Amniotic epithelial cell (primary cell): ENCODE results near the gene TAF7.
"Not testable (repeated sequence)": the region's sequence is repeated elsewhere in the genome, so short reads cannot be mapped to it uniquely, and the experiment has no call there.

Source experiments
- DNase-seq: peaks from one replicate; pipeline ENCODE4 v3.0.0-alpha.2; 2010; ENCODE audit warnings: low read depth

Gene TAF7

DNA sequence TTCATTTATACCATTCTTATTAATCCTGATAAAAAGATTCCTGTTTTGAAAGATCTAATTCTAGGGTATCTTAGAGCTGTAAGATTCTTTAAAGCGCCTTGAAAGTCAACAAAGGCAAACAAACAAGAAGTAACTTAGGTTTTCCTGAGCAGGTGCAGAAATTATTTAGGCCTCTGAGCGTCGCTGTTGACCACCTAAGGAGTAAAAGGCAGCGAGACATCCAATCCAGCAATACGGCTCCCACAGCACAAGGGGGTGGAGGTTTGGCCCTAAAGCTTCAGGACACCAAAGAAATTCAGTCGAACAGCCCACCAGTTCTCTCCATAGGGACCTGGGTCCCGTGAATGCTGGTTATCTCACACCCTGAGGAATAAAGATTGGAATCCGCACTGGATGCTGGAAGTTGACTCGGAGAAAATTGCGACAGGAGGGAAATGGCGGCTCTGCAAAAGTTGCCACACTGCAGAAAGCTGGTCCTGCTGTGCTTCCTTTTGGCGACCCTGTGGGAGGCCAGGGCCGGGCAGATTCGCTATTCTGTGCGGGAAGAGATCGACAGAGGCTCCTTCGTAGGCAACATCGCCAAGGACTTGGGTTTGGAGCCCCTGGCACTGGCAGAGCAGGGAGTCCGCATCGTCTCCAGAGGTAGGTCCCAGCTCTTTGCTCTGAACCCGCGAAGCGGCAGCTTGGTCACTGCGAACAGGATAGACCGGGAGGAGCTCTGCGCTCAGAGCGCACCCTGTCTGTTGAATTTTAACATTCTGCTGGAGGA is 18.1 kb upstream of the TAF7 start, which contains the start of gene PCDHGA2:
PCDHGA2 (plus strand) TSS at position 223 of the 769 bp plus-strand sequence.
- DNase-seq = peak; percentile 43

DNA sequence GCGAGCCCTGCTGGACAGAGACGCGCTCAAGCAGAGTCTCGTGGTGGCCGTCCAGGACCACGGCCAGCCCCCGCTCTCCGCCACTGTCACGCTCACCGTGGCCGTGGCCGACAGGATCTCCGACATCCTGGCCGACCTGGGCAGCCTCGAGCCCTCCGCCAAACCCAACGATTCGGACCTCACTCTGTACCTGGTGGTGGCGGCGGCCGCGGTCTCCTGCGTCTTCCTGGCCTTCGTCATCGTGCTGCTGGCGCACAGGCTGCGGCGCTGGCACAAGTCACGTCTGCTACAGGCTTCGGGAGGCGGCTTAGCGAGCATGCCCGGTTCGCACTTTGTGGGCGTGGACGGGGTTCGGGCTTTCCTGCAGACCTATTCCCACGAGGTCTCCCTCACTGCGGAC is 12.0 kb upstream of the TAF7 start:
- not testable (repeated sequence) for DNase-seq

DNA sequence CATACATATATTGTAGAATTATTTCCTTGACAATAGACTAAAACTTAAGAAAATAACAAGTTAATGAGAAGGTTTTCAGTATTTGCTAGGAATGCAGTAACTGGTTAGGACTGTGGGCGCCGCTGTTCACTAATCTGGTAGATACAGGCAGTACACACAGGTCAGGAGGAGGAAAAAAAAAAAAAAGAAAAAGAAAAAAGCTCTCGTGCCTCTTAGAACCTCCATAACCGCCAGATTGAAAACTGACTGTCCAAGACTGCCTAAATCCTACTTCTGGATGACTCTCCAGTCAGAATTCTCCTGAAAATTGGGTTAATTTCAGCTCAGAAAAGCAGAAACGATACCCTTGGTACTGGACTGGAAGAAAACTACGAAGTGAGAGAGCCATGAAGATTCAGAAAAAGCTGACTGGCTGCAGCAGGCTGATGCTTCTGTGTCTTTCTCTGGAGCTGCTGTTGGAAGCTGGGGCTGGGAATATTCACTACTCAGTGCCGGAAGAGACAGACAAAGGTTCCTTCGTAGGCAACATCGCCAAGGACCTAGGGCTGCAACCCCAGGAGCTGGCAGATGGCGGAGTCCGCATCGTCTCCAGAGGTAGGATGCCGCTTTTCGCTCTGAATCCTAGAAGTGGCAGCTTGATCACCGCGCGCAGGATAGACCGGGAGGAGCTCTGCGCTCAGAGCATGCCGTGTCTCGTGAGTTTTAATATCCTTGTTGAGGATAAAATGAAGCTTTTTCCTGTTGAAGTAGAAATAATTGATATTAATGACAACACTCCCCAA is 9.9 kb upstream of the TAF7 start, which contains the start of gene PCDHGA1:
PCDHGA1 (plus strand) TSS at position 216 of the 782 bp plus-strand sequence.
- peak; percentile 59 for DNase-seq

DNA sequence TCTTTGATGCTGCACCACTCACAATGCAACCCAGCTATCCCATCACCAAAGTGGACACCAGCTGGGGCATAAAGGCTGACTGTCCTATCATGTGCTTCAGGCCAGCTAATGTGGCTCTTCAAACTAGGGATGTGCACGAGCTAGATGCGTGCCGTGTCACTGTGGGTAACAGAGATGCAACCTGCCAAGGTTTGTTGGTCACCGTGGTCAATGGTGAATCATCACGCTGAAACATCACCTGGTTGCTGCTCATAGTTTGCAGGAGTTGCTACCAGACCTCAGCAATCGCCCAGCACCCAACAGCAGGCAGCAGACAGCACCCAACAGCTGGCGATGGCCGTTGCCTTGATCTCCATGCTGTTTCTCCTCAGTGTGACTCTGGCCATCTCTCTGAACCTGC is 7.6 kb upstream of the TAF7 start:
- no peak for DNase-seq

DNA sequence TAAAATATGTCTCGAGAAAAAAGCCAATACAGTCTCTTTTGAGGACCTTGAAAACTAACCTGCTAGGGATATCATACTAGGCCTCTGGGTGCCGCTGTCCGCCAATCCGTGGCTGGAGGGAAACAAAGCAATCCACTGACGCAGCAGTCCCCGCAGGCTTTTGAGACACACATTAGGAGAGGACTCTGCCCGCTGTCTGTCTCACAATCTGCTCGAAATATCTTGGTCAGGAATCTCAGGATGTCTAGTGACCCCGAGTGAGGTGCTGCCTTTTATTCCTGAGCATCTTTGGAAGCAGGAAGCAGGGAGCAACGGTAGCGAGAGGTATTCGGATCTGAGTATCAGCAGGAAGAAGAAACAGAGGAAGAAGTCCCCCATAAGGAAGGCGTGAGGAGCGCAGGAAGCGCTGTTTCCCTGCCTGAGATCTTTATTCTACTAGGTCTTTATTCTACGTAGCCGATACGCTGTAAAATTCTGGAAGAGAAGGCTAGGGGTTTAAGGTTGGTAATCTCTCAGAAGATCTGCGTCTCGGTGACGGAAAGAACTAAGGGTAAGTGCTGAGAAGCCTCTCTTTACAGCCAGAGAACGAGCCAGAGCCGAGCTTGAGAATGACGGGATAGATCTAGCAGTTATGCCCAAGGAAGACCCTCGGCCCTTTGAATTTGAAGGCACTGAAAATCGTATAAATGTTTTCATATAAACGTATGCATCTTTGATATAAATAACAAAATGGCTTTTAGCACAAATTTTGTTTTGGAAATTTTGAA is 5.7 kb upstream of the TAF7 start:
- peak; percentile 68 for DNase-seq

DNA sequence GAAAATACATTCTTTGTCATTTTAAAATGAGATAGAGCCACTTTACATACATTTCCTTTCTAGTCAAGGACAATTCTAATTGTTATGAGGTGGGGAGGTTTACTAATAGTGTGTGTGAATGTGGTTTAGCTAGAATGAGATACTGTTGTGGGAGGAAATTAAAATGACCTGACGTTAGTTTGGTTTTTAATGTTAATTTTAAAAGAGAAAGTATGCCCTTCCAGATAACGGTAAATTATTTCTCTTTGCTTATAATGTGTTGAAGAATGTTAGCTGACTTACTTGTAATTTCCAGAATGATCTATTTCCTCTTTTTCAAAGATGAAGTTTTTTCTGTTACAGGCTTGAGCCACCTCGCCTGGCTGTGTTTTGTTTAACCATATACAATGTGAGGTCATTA is 1.7 kb upstream of the TAF7 start:
- DNase-seq = no peak

DNA sequence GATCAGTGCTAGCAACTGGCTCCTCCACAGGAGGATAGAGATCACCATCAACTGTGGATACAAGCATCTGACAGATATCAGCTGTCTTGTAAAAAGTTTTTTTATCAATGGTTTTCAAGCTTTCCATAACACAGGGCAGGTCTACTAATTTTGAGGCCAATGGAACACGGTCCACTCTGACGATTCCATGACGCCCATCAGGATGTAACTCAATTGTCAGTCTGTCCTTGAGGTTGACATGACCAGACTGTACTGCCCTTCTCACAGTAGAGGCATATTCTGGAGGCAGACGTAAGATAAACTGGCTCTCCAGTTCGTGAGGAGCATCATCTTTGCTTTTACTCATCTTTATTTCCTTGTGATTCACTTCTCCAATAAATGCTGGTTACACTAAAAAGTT is 885 bp downstream of the TAF7 start:
- no peak for DNase-seq

DNA sequence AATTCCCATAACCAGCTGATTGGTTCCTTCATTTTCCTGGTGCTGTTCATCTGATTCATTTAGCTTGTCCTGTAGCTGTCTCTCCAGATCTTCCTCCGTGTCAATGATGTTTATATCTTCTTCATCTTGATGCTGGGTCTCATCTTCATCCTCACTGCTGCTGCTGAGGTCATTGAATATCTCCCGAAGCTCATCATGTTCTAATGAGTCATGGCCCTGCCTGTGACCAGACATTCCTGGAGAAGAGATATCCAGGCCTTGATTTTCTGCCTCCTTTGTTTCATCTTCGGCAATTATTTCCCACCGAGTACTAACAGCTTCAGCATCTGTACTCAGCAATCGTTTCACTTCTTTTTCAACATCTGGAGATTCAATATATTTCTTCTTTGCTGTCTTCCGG is 1.4 kb downstream of the TAF7 start:
- no peak for DNase-seq

DNA sequence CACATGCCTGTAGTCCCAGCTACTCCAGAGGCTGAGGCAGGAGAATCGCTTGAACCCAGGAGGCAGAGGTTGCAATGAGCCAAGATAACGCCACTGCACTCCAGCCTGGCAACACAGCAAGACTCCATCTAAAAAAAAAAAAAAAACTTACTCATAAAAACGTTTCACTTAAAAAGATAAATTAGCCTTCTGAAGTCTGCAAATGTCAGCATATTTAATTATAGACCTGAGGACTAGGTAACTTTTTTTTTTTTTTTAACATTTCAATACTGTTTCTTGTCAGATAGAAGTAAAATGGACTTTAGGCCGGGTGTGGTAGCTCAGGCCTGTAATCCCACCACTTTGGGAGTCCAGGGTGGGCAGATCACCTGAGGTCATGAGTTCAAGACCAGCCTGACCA is 3.6 kb downstream of the TAF7 start:
- not testable (repeated sequence) for DNase-seq

DNA sequence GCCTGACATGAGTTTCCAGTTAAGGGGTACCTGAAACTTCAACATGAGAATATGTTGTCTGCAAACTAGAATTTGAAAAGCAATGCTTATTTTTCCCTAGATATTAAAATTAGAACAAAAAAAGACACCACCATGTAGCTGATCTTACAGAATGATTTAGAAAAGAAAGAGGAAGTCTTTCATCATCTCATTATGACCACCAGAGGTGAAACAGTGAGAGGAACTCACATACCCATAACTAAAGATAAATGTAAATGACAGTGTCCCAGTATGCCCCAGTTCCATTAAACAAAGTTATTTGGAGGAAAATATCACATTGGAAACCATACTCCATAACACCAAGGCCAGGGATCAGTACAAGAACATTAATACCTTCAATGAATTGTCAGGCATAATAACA is 6.9 kb downstream of the TAF7 start:
- DNase-seq = no peak

DNA sequence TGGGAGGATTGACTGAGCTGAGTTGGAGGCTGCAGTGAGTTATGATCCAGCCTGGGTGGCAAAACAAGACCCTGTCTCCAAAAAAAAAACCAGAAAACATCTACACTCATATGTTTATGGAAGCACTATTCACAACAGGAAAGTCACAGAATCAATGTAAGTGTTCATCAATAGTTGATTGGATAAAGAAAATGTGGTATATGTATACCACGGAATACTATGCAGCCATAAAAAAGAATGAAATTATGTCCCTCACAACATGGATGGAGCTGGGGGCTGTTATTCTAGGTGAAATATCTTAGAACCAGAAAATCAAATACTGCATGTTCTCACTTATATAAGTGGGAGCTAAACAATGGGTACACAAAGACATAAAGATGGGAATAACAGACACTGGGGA is 14.0 kb downstream of the TAF7 start:
- no peak for DNase-seq

DNA sequence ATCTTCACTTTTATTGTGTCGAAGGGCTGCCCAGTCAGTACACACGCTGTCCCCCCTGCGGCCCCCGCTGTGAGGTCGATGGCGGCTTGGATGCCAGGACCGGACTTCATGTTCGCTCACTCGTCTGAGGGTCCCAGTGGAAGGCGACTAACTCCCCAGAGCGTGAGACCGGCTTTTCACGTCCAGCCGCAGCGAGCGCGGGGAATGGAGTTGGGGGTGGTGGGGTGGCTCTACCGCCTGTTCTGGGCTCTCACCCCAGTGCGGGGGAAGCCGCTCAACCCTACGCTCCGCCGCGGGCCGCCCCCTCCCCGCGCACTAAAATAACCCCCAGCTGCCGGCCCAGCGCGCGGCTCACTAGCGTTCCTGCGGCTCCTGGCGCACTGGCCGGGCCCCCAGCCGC is 16.8 kb downstream of the TAF7 start, which contains the start of gene SLC25A2:
SLC25A2 (minus strand) TSS at position 294 of the 400 bp plus-strand sequence; CDS start at position 110, 184 bp downstream.
- DNase-seq = no peak

DNA sequence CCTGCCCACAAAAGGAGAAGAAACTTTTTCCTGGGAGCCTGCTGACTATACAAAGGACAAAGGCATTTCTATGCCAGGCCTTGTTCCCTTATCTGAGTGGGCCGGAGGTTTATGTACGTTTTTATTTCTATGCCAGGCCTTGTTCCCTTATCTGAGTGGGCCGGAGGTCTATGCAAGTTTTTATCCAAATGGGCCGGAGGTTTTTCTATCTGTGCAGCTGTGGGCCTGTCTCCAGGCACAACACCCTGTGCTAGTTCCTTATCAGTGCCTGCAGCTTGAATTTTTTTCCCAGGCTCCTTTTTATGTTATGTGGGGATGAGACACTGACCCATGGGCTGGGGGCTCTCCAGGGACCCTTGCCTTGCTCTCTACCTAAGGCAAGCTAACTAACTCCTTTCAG is 22.2 kb downstream of the TAF7 start:
- DNase-seq = no peak

DNA sequence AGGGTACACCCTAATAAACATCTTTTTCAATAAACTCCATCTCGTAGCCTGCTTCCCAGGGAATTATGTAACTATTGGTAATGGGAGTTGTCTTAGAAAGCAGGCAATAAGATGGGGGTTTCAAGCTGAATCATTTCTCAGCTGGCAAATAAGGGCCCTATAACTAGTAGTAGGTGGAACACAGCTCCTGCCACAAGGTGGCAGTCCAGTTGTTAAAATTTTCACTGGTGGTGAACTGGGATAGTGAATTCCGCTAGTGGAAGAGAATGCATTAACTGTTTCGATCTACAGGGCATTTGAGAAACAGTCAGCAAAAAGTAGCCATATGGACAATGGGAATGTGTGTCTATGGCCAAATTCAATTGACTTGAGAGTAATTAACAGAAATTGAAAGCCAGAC is 47.7 kb downstream of the TAF7 start:
- DNase-seq = no peak

DNA sequence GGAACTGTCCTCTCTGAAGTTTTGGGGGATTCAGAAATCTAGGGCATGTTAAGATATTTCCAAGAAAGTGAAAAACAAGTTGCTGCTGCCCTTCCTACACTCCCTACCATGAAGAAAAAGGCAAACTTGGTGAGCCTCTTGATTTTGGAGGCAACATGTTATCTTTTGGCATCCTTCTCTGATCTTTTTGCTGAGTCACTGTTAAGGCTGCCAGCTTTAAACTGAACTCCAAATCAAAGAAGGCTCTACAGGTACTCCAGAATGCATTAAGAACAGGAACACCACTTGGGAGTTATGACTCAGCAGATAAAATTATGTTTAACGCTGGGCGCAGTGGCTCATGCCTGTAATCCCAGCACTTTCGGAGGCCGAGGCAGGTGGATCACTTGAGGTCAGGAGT is 51.4 kb downstream of the TAF7 start:
- no peak for DNase-seq
